Prostate gland (tissue), 2 donors: ENCODE measurements around the gene PDE9A. TPM values are rescaled to one million over a fixed set of nuclear protein-coding genes. Genes with fewer than 3 reads are reported as not detected.
"Not testable (repeated sequence)": the region's sequence is repeated elsewhere in the genome, so short reads cannot be mapped to it uniquely, and the experiment has no call there.

Experiments used
- DNase-seq: peaks from one replicate; pipeline ENCODE4 v3.0.0-alpha.2; 2019; ENCODE audit warnings: low spot score
- H3K27ac ChIP-seq, 2 donors: fragments of 200-600 bp; sonication (generic); 2 replicates each; pipeline ENCODE4 v1.5.1; 2017 to 2019
- H3K27me3 ChIP-seq: fragments of 200-600 bp; sonication (generic); replicated peaks from 2 replicates; pipeline ENCODE4 v1.5.1; 2019; ENCODE audit not compliant: insufficient read depth
- H3K36me3 ChIP-seq, 2 donors: fragments of 200-600 bp; sonication (generic); 1 replicate in 1 of 2; 2 replicates in 1 of 2; pipeline versions ENCODE4 v1.5.1 to v1.8.1; 2017 to 2019
- H3K4me1 ChIP-seq: fragments of 200-600 bp; sonication (generic); replicated peaks from 2 replicates; pipeline ENCODE4 v1.5.1; 2019
- H3K4me3 ChIP-seq, 2 donors: fragments of 200-600 bp; sonication (generic); 2 replicates each; pipeline ENCODE4 v1.5.1; 2017 to 2019
- H3K9me3 ChIP-seq: fragments of 200-600 bp; sonication (generic); 2 replicates; pipeline ENCODE4 v1.5.1; 2017
- POLR2A ChIP-seq: fragments of 450-650 bp; IDR thresholded peaks from one replicate; pipeline ENCODE4 v1.6.1; 2016; ENCODE audit warnings: antibody characterized with exemption, mild to moderate bottlenecking
- POLR2AphosphoS5 ChIP-seq: sonication (generic); formaldehyde crosslinking; IDR thresholded peaks from one replicate; pipeline ENCODE4 v1.6.1; 2017; ENCODE audit warnings: antibody characterized with exemption
- WGBS: methylation state at CpG from one replicate; pipeline ENCODE4 v1.1.5; 2018; 5-methylcytosine and 5-hydroxymethylcytosine counted together
- intact Hi-C: fragments of 100-400 bp; cut with DNase I; formaldehyde crosslinking; loops from one replicate; pipeline ENCODE4 v1.14.2; 2022
- total RNA-seq, 2 donors: library from RNA; depleted of rRNA; stranded (reverse); fragments of >200 nt; gene quantifications; one replicate each; pipeline ENCODE4 v1.1.0, GENCODE V29; 2016
- TF ChIP-seq, protein P1 (sequence below), 4 experiments: fragments of 200-600 bp in 2 of 4; fragments of 450-650 bp in 2 of 4; sonication (generic) in 2 of 4; IDR thresholded peaks; 1 replicate in 3 of 4; 2 replicates in 1 of 4; pipeline ENCODE4 v1.5.1; 2016 to 2019; ENCODE audit warnings: antibody characterized with exemption in 4 of 4, mild to moderate bottlenecking in 2 of 4, moderate library complexity in 2 of 4

The PDE9A gene
- total RNA-seq, 2 donors from 2014 or later = 80.0 to 93.6 TPM

DNA sequence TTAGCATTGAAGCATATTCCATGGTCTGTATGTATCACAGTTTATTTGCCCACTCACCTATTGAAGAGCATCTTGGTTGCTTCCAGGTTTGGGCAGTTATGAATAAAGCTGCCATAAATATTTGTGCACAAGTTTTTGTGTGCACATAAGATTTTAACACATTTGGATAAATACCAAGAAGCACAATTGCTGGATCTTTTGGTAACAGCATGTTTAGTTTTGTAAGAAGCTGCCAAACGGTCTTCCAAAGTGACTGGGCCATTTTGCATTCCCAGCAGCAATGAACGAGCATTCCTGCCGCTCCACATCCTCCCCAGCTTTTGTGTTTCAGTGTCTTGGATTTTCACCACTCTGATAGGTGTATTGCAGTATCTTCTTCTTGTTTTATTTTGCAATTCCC is 62.7 kb downstream of the PDE9A start:
- TF ChIP-seq POLR2AphosphoS5 = peak; percentile 59
- TF ChIP-seq, protein P1, sequence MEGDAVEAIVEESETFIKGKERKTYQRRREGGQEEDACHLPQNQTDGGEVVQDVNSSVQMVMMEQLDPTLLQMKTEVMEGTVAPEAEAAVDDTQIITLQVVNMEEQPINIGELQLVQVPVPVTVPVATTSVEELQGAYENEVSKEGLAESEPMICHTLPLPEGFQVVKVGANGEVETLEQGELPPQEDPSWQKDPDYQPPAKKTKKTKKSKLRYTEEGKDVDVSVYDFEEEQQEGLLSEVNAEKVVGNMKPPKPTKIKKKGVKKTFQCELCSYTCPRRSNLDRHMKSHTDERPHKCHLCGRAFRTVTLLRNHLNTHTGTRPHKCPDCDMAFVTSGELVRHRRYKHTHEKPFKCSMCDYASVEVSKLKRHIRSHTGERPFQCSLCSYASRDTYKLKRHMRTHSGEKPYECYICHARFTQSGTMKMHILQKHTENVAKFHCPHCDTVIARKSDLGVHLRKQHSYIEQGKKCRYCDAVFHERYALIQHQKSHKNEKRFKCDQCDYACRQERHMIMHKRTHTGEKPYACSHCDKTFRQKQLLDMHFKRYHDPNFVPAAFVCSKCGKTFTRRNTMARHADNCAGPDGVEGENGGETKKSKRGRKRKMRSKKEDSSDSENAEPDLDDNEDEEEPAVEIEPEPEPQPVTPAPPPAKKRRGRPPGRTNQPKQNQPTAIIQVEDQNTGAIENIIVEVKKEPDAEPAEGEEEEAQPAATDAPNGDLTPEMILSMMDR (IDR thresholded peaks at IDR 0.05) = no peak
- no peaks in the 10 kb centered on the region for H3K9me3 ChIP-seq
- H3K4me3 ChIP-seq = no peak overlapping the region
- H3K36me3 ChIP-seq = no peaks in the 10 kb centered on the region
- peak overlapping the region in 1 of 2 donors; percentile 65 for H3K27ac ChIP-seq
- WGBS = 42% methylated on average over 3 of the region's 3 CpGs
- no peaks in the 10 kb centered on the region for H3K27me3 ChIP-seq
- intact Hi-C loops = no loop called here
- DNase-seq = peak; percentile 46
- peaks cover 11% of the 10 kb centered on the region for H3K4me1 ChIP-seq

DNA sequence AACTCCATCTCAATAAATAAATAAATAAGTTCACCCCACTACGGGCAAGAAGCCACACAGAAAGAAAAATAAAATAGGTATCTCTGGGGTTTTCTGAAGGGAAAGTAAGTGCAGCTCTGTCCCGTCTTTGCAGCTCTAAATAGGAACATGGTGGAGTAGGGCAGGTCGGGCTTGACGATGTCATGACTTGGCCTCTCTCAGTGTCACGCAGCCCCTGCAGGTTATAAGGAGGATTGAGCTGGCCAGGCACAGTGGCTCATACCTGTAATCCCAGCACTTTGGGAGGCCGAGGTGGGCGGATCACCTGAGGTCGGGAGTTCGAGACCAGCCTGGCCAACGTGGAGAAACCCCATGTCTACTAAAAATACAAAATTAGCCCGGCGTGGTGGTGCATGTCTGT is 67.1 kb downstream of the PDE9A start:
- Histone ChIP-seq H3K4me1 (peaks cover 14% of the 10 kb centered on the region), H3K27ac (peak overlapping the region; percentile 47 to 66)
- H3K36me3 ChIP-seq, DNase-seq, H3K27me3 ChIP-seq, H3K9me3 ChIP-seq, H3K4me3 ChIP-seq, intact Hi-C loops: not testable (repeated sequence)
- 80% methylated on average over 12 of the region's 12 CpGs for WGBS

DNA sequence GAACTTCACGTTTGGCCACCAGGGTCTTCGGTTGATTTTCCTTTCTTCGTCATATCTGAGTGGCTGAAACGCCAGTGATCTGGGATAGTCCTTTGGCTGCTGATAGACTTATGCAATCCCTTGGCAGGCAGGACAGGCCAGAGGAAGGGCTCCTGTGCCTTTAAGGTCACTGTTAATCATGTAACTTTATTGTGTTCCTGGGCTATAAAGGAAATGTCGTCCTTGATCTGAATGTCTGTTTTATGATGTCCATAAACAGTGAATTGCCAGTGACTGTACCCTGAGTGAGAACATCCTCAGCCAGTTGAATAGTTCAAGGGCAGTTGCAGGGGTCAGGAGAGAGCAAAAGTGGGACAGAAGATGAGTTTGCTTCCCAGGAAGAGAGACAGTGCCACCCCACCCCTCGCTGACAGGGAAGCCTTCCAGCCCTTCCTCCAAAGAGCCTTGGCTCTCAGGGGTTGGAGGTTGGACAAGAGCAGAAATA is 68.0 kb downstream of the PDE9A start:
- Histone ChIP-seq H3K36me3 (no peaks in the 10 kb centered on the region), H3K27me3 (no peaks in the 10 kb centered on the region), H3K4me3 (no peak overlapping the region), H3K27ac (peak overlapping the region; percentile 47 to 66), H3K9me3 (no peaks in the 10 kb centered on the region), H3K4me1 (peaks cover 8% of the 10 kb centered on the region)
- TF ChIP-seq, protein P1 (IDR thresholded peaks at IDR 0.05) = peak in 1 of 4 experiments; percentile 21
- TF ChIP-seq POLR2AphosphoS5 (peak; percentile 84), POLR2A (no peak)
- WGBS = 19% methylated on average over 6 of the region's 6 CpGs
- peak; percentile 49 for DNase-seq
- intact Hi-C loops = no loop called here

DNA sequence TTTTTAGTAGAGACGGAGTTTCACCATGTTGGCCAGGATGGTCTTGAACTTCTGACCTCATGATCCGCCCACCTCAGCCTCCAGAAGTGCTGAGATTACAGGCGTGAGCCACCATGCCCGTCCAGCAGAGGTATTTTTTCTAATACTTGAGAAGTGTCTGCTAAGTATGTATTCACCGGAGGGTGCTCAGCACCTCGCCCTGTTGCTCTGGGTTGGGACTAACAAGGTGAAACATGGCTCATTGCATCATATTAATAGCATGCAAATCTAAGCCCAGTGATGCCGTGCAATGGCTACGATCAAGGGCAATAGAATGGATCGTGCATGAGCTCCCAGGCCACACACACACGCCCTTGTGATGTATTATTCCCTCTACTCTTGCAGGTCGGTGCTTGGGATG is 68.7 kb downstream of the PDE9A start:
- intact Hi-C loops = no loop called here
- TF ChIP-seq, protein P1 (IDR thresholded peaks at IDR 0.05) = no peak
- no peak for TF ChIP-seq POLR2AphosphoS5
- no peak for TF ChIP-seq POLR2A
- peaks cover 8% of the 10 kb centered on the region for H3K4me1 ChIP-seq
- H3K36me3 ChIP-seq = no peaks in the 10 kb centered on the region
- no peaks in the 10 kb centered on the region for H3K9me3 ChIP-seq
- peak overlapping the region in 1 of 2 donors; percentile 66 for H3K27ac ChIP-seq
- 81% methylated on average over 11 of the region's 11 CpGs for whole genome bisulfite sequencing
- no peak for DNase-seq
- H3K27me3 ChIP-seq = no peaks in the 10 kb centered on the region
- H3K4me3 ChIP-seq = no peak overlapping the region

DNA sequence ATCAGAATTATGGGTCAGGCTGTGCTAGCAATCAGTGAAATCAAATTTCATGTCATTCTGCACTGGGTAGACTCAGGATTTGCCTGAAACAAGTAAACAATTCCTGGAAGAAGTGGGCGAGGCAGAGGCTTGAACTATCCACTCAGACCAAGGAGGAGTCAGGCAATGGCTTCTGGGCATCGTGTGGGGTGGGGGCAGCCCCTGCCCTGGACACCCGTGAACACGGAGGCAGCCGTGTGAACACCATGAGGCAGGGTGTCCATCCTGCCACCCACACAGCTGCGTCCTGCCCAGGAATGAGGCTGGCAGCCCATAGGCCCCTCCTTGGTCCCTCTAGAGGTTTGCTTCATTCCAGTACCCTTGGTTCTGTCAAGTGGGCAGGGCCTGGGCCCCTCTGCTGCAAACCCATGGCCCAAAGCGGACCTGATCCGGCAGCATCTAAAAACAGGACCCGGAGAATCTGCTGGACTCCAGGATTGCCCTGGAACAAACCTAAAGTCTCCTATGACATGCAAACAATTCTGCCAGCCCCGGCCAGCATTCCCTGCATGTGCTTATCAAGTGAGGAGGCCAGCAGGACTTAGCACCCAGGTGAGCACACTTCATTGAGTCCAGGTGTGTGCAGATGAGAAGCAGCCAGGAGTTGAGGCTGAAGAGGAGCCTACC is 69.5 kb downstream of the PDE9A start:
- intact Hi-C loops = no loop called here
- Histone ChIP-seq H3K27ac (peak overlapping the region in 1 of 2 donors; percentile 66), H3K4me3 (no peak overlapping the region), H3K27me3 (no peaks in the 10 kb centered on the region), H3K4me1 (peaks cover 8% of the 10 kb centered on the region), H3K36me3 (no peaks in the 10 kb centered on the region), H3K9me3 (no peaks in the 10 kb centered on the region)
- 71% methylated on average over 9 of the region's 10 CpGs for WGBS
- TF ChIP-seq POLR2AphosphoS5 (no peak), POLR2A (no peak)
- TF ChIP-seq, protein P1 (IDR thresholded peaks at IDR 0.05) = no peak
- no peak for DNase-seq
